PC-3 (cell line): ENCODE results near the gene CDH19. TPM values are rescaled to one million over a fixed set of nuclear protein-coding genes. Genes with fewer than 3 reads are reported as not detected.

Experiments
- ATAC-seq: fragments of 200-7000 bp; cut with Tn5 transposase; 2 replicates; pipeline ENCODE4 v1.9.1; 2020; ENCODE audit warnings: mild to moderate bottlenecking, moderate library complexity
- BruUV-seq: library from RNA; stranded (reverse); fragments of 400-500 nt; replicated peaks from 2 replicates; lab custom pipeline; 2021; lab: Mats Ljungman, UMichigan
- CTCF ChIA-PET: fragments of 300-600 bp; sonication (Branson Sonifier 250); formaldehyde crosslinking; loops from one replicate; lab custom pipeline; 2022; ENCODE audit warnings: antibody characterized with exemption; lab: Charles Lee
- POLR2A ChIA-PET: fragments of 300-600 bp; sonication (Branson Sonifier 250); formaldehyde crosslinking; loops from one replicate; lab custom pipeline; 2022; ENCODE audit warnings: antibody characterized with exemption; ENCODE audit not compliant: unreplicated experiment; lab: Charles Lee
- DNase-seq: peaks from one replicate; pipeline ENCODE4 v3.0.0-alpha.2; 2015
- H2AFZ ChIP-seq: fragments of 300-600 bp; sonication (generic); 2 replicates; pipeline ENCODE4 v1.6.0; 2016; ENCODE audit warnings: antibody characterized with exemption, low read length
- H3F3A ChIP-seq: fragments of 300-600 bp; sonication (generic); one replicate; pipeline ENCODE4 v1.6.0; 2017; ENCODE audit warnings: antibody characterized with exemption, low read length, control low read depth, mild to moderate bottlenecking; ENCODE audit not compliant: unreplicated experiment
- H3K27ac ChIP-seq: fragments of 300-600 bp; sonication (generic); 2 replicates; pipeline ENCODE4 v1.5.1; 2016; ENCODE audit warnings: mild to moderate bottlenecking, low read length
- H3K27me3 ChIP-seq: fragments of 300-600 bp; sonication (generic); 2 replicates; pipeline ENCODE4 v1.6.1; 2016; ENCODE audit warnings: low read length, mixed read lengths
- H3K36me3 ChIP-seq: fragments of 300-600 bp; sonication (generic); 2 replicates; pipeline ENCODE4 v1.6.1; 2016; ENCODE audit warnings: low read depth, mixed run types, low read length, mixed read lengths
- H3K4me1 ChIP-seq: fragments of 300-600 bp; sonication (generic); 2 replicates; pipeline ENCODE4 v1.5.1; 2016; ENCODE audit warnings: low read length; ENCODE audit not compliant: insufficient read depth
- H3K4me2 ChIP-seq: fragments of 300-600 bp; sonication (generic); 2 replicates; pipeline ENCODE4 v1.6.0; 2016; ENCODE audit warnings: low read length
- H3K4me3 ChIP-seq: fragments of 300-600 bp; sonication (generic); 2 replicates; pipeline ENCODE4 v1.5.1; 2016; ENCODE audit warnings: mild to moderate bottlenecking, low read length, mixed read lengths
- H3K79me2 ChIP-seq: fragments of 300-600 bp; sonication (generic); 2 replicates; pipeline ENCODE4 v1.6.1; 2017; ENCODE audit warnings: low read length, mixed read lengths
- H3K9ac ChIP-seq: fragments of 300-600 bp; sonication (generic); 2 replicates; pipeline ENCODE4 v1.6.0; 2016; ENCODE audit warnings: mild to moderate bottlenecking, low read length
- H3K9me2 ChIP-seq: fragments of 300-600 bp; sonication (generic); replicated peaks from 2 replicates; pipeline ENCODE4 v1.6.1; 2016; ENCODE audit warnings: mixed run types, low read length, mixed read lengths
- H3K9me3 ChIP-seq: fragments of 300-600 bp; sonication (generic); 2 replicates; pipeline ENCODE4 v1.6.1; 2016; ENCODE audit warnings: low read length, mixed read lengths
- H4K20me1 ChIP-seq: fragments of 300-600 bp; sonication (generic); 2 replicates; pipeline ENCODE4 v1.6.1; 2016; ENCODE audit warnings: low read length, mixed read lengths
- CTCF ChIP-seq: fragments of 300-600 bp; sonication (generic); conservative IDR thresholded peaks from 2 replicates; pipeline ENCODE4 v1.5.1; 2017; ENCODE audit warnings: antibody characterized with exemption, low read depth, mild to moderate bottlenecking, low read length
- EZH2 ChIP-seq: fragments of 300-600 bp; sonication (generic); IDR thresholded peaks from one replicate; pipeline ENCODE4 v1.6.1; 2017; ENCODE audit warnings: antibody characterized with exemption, mild to moderate bottlenecking, low read length; ENCODE audit not compliant: unreplicated experiment
- EZH2phosphoT487 ChIP-seq: fragments of 300-600 bp; sonication (generic); IDR thresholded peaks from 2 replicates; pipeline ENCODE4 v1.6.1; 2018; ENCODE audit warnings: mild to moderate bottlenecking, antibody characterized with exemption, low read length, borderline replicate concordance
- intact Hi-C: fragments of 100-400 bp; cut with micrococcal nuclease; formaldehyde crosslinking; loops from 2 replicates; pipeline ENCODE4 v1.9.0; 2023
- total RNA-seq: library from RNA; depleted of rRNA; stranded (reverse); fragments of >200 nt; gene quantifications from 2 replicates; pipeline ENCODE4 v1.2.3, GENCODE V29; 2014

The CDH19 gene
- total RNA-seq, 1 experiment from 2014 or later, result 0.11 TPM

- Histone ChIP-seq H3F3A (no peaks in the 10 kb centered on the region), H3K4me2 (no peak overlapping the region), H3K9ac (no peak overlapping the region), H3K79me2 (no peaks in the 10 kb centered on the region), H4K20me1 (no peaks in the 10 kb centered on the region), H2AFZ (no peak overlapping the region), H3K4me3 (no peak overlapping the region), H3K9me3 (no peaks in the 10 kb centered on the region), H3K27me3 (no peaks in the 10 kb centered on the region), H3K4me1 (peaks cover 13% of the 10 kb centered on the region; the same call in 1 of the 2 replicates), H3K36me3 (no peaks in the 10 kb centered on the region), H3K9me2 (no peaks in the 10 kb centered on the region), H3K27ac (no peak overlapping the region)
- CTCF ChIA-PET, result no interaction called here
- TF ChIP-seq EZH2phosphoT487, result no peak
- no peak for TF ChIP-seq EZH2
- no peak for TF ChIP-seq CTCF
- POLR2A ChIA-PET, result no interaction called here
- intact Hi-C loops, result no loop called here
- ATAC-seq, result no peak
- DNase-seq, result no peak
- BruUV-seq, result no TSS peak
Observed at GRCh38 chr18:66555585-66555984, 48.3 kb downstream of the CDH19 start.

- H2AFZ ChIP-seq, result no peak overlapping the region
- 0 out of 2 replicates have a peak overlapping the region, but pooled peaks have one; percentile 31 for H3K4me2 ChIP-seq
- DNase-seq (peak; percentile 58), ATAC-seq (peak; percentile 98)
- H3K4me1 ChIP-seq, result peaks cover 7% of the 10 kb centered on the region; the same call in 1 of the 2 replicates
- no peak overlapping the region for H3K9ac ChIP-seq
- no peaks in the 10 kb centered on the region for H3F3A ChIP-seq
- intact Hi-C loops, result no loop called here
- H3K27ac ChIP-seq, result no peak overlapping the region
- TF ChIP-seq CTCF, result no peak
- no peak for TF ChIP-seq EZH2
- TF ChIP-seq EZH2phosphoT487, result no peak
- no peaks in the 10 kb centered on the region for H3K36me3 ChIP-seq
- no peaks in the 10 kb centered on the region for H3K9me2 ChIP-seq
- H3K4me3 ChIP-seq, result no peak overlapping the region
- H3K9me3 ChIP-seq, result no peaks in the 10 kb centered on the region
- no TSS peak for BruUV-seq
- H3K79me2 ChIP-seq, result no peaks in the 10 kb centered on the region
- POLR2A ChIA-PET, result no interaction called here
- CTCF ChIA-PET, result interaction anchor here (0.6 to 0.7 kb wide), 3 partner anchors 53 to 876 kb away, joined by 3 to 6 read pairs (median 5); no protein-coding TSS in a partner anchor
- no peaks in the 10 kb centered on the region for H3K27me3 ChIP-seq
- H4K20me1 ChIP-seq, result no peaks in the 10 kb centered on the region
Observed at GRCh38 chr18:66553824-66554223, 50.1 kb downstream of the CDH19 start.

GRCh38 chr18:66550366-66550765 lies 53.5 kb downstream of the CDH19 start:
- DNase-seq (no peak), ATAC-seq (no peak)
- H2AFZ ChIP-seq, result no peak overlapping the region
- intact Hi-C loops, result no loop called here
- TF ChIP-seq CTCF, result no peak
- TF ChIP-seq EZH2, result no peak
- TF ChIP-seq EZH2phosphoT487, result no peak
- H3K9me2 ChIP-seq, result no peaks in the 10 kb centered on the region
- H3K4me2 ChIP-seq, result no peak overlapping the region
- H3F3A ChIP-seq, result no peaks in the 10 kb centered on the region
- no peak overlapping the region for H3K27ac ChIP-seq
- BruUV-seq, result no TSS peak
- H3K9me3 ChIP-seq, result no peaks in the 10 kb centered on the region
- no peaks in the 10 kb centered on the region for H3K79me2 ChIP-seq
- no peak overlapping the region for H3K9ac ChIP-seq
- no peaks in the 10 kb centered on the region for H4K20me1 ChIP-seq
- H3K4me3 ChIP-seq, result no peak overlapping the region
- no peaks in the 10 kb centered on the region for H3K27me3 ChIP-seq
- ChIA-PET CTCF (no interaction called here), POLR2A (no interaction called here)
- H3K36me3 ChIP-seq, result no peaks in the 10 kb centered on the region
- peaks cover 4% of the 10 kb centered on the region; the same call in 1 of the 2 replicates for H3K4me1 ChIP-seq
